B cell (primary cell): ENCODE data around the gene SC5D.

Experiments
- CTCF ChIP-seq: fragments of 200-600 bp; IDR thresholded peaks from one replicate; pipeline ENCODE4 v1.8.0; 2022; ENCODE audit warnings: antibody characterized with exemption, mild to moderate bottlenecking
- EZH2 ChIP-seq: IDR thresholded peaks from 2 replicates; pipeline ENCODE4 v1.6.1; 2012; ENCODE audit warnings: borderline replicate concordance, low read depth, mild to moderate bottlenecking, moderate library complexity, low read length; ENCODE audit not compliant: insufficient read depth, poor library complexity, severe bottlenecking

DNA sequence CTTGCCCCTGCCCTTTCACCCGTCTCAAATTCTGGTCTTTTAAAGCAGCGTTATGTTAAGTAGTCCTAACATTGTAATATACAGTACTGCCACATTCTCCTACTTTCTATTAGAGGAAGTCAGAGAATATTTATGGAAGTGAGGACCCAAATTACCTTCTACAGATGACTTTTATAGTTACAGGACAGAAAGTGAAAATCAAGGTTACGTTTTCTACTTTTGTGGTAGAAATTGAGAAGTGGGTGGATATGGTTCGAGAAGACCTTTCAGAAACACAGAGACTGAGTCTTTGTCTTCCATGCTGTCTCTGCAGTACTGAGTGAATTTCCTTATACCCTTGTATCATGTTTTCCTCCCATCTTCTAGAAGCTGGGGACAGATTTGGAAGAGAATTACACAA is 17.1 kb downstream of the SC5D start:
- TF ChIP-seq CTCF: no peak
- no peak for TF ChIP-seq EZH2
